Suppressor macrophage treated with lipopolysaccharide for 4 hours (primary cell): ENCODE data around the gene TUBA1C.
A peak's percentile ranks its signal among the peaks of the same experiment; 100 is the strongest.
"Not testable (repeated sequence)": the region's sequence is repeated elsewhere in the genome, so short reads cannot be mapped to it uniquely, and the experiment has no call there.

ENCODE experiments used
- DNase-seq: peaks from one replicate; pipeline ENCODE4 v3.0.0-alpha.2; 2020

Gene TUBA1C

GRCh38 chr12:49283541-49284429 lies 18.9 kb downstream of the TUBA1C start:
- no peak for DNase-seq

GRCh38 chr12:49284672-49285071 lies 19.8 kb downstream of the TUBA1C start:
- no peak for DNase-seq

GRCh38 chr12:49287876-49288275 lies 23.0 kb downstream of the TUBA1C start:
- no peak for DNase-seq

GRCh38 chr12:49288412-49288853 lies 23.6 kb downstream of the TUBA1C start:
- DNase-seq, result peak; percentile 70

GRCh38 chr12:49288922-49289555 lies 24.2 kb downstream of the TUBA1C start:
- DNase-seq, result no peak

GRCh38 chr12:49292729-49293055 lies 27.8 kb downstream of the TUBA1C start:
- DNase-seq, result no peak

- no peak for DNase-seq
Measured at GRCh38 chr12:49293056-49293956, 28.4 kb downstream of the TUBA1C start.

GRCh38 chr12:49294086-49294803 lies 29.4 kb downstream of the TUBA1C start:
- no peak for DNase-seq

- DNase-seq, result no peak
Measured at GRCh38 chr12:49294804-49295081, 29.9 kb downstream of the TUBA1C start.

GRCh38 chr12:49295082-49295936 lies 30.4 kb downstream of the TUBA1C start, which contains the start of gene PRPH:
Gene PRPH (plus strand): TSS chr12:49295147. CDS start chr12:49295201, 54 bp downstream.
- DNase-seq, result no peak

GRCh38 chr12:49296034-49296835 lies 31.4 kb downstream of the TUBA1C start:
- DNase-seq, result peak; percentile 47

- peak; percentile 55 for DNase-seq
Measured at GRCh38 chr12:49296836-49297694, 32.2 kb downstream of the TUBA1C start.

- no peak for DNase-seq
Measured at GRCh38 chr12:49297695-49298060, 32.8 kb downstream of the TUBA1C start.

GRCh38 chr12:49298160-49298559 lies 33.3 kb downstream of the TUBA1C start:
- peak; percentile 39 for DNase-seq

GRCh38 chr12:49301760-49302159 lies 36.9 kb downstream of the TUBA1C start:
- DNase-seq, result no peak

- DNase-seq, result no peak
Measured at GRCh38 chr12:49304161-49304560, 39.3 kb downstream of the TUBA1C start.

GRCh38 chr12:49305762-49306510 lies 41.1 kb downstream of the TUBA1C start:
- peak; percentile 70 for DNase-seq

- no peak for DNase-seq
Measured at GRCh38 chr12:49309386-49309785, 44.5 kb downstream of the TUBA1C start.

GRCh38 chr12:49310451-49311000 lies 45.6 kb downstream of the TUBA1C start:
- not testable (repeated sequence) for DNase-seq
